Neural cell (in vitro differentiated cells): ENCODE data around the gene MAN1B1. TPM values are rescaled to one million over a fixed set of nuclear protein-coding genes. Genes with fewer than 3 reads are reported as not detected.

Source experiments
- H2AFZ ChIP-seq: fragments of 200-600, 300-800 bp; sonication (generic), shearing (Covaris generic); 2 replicates; pipeline ENCODE4 v1.6.0; 2014; ENCODE audit warnings: low read depth, mild to moderate bottlenecking, antibody characterized with exemption, low read length, moderate library complexity
- H3F3A ChIP-seq: fragments of 200-600 bp; shearing (Covaris generic); 2 replicates; pipeline ENCODE4 v1.6.1; 2016; ENCODE audit warnings: mild to moderate bottlenecking, moderate library complexity, mixed read lengths, antibody characterized with exemption, low read length; ENCODE audit not compliant: insufficient read depth, poor library complexity, severe bottlenecking
- H3K27ac ChIP-seq: fragments of 200-600, 300-800 bp; sonication (generic), shearing (Covaris generic); 2 replicates; pipeline ENCODE4 v1.5.1; 2014; ENCODE audit warnings: mild to moderate bottlenecking, low read length, moderate library complexity
- H3K27me3 ChIP-seq: fragments of 300-800, 200-600 bp; sonication (generic), shearing (Covaris generic); 2 replicates; pipeline ENCODE4 v1.6.0; 2014; ENCODE audit warnings: mild to moderate bottlenecking, low read depth, low read length, moderate library complexity; ENCODE audit not compliant: insufficient read depth
- H3K36me3 ChIP-seq: fragments of 300-800, 200-600 bp; sonication (generic), shearing (Covaris generic); 2 replicates; pipeline ENCODE4 v1.5.1; 2014; ENCODE audit warnings: mild to moderate bottlenecking, antibody characterized with exemption, low read length, moderate library complexity; ENCODE audit not compliant: insufficient read depth
- H3K4me2 ChIP-seq: fragments of 300-800, 200-600 bp; sonication (generic), shearing (Covaris generic); 2 replicates; pipeline ENCODE4 v1.6.0; 2014; ENCODE audit warnings: mild to moderate bottlenecking, low read length
- H3K4me3 ChIP-seq: fragments of 300-800, 200-600 bp; sonication (generic), shearing (Covaris generic); 2 replicates; pipeline ENCODE4 v1.5.1; 2014; ENCODE audit warnings: mild to moderate bottlenecking, low read length, moderate library complexity
- H3K79me2 ChIP-seq: fragments of 200-600 bp; shearing (Covaris generic); replicated peaks from 2 replicates; pipeline ENCODE4 v1.6.0; 2014; ENCODE audit warnings: mild to moderate bottlenecking, low read length, moderate library complexity; ENCODE audit not compliant: insufficient read depth
- H3K9ac ChIP-seq: fragments of 300-800, 200-600 bp; sonication (generic), shearing (Covaris generic); 2 replicates; pipeline ENCODE4 v1.6.1; 2016; ENCODE audit warnings: mild to moderate bottlenecking, low read length, mixed read lengths
- H3K9me2 ChIP-seq: fragments of 200-600 bp; shearing (Covaris generic); 2 replicates; pipeline ENCODE4 v1.6.1; 2016; ENCODE audit warnings: mild to moderate bottlenecking, low read length, mixed read lengths; ENCODE audit not compliant: insufficient read depth
- H3K9me3 ChIP-seq: fragments of 200-600, 300-800 bp; sonication (generic), shearing (Covaris generic); 2 replicates; pipeline ENCODE4 v1.6.1; 2016; ENCODE audit warnings: mild to moderate bottlenecking, mixed run types, low read length, moderate library complexity, mixed read lengths
- H4K20me1 ChIP-seq: fragments of 200-600 bp; shearing (Covaris generic); 2 replicates; pipeline ENCODE4 v1.6.1; 2016; ENCODE audit warnings: mild to moderate bottlenecking, mixed run types; ENCODE audit not compliant: insufficient read depth
- EP300 ChIP-seq: fragments of 450-650 bp; conservative IDR thresholded peaks from 2 replicates; pipeline ENCODE4 v1.6.1; 2014; ENCODE audit warnings: antibody characterized with exemption, mild to moderate bottlenecking, moderate library complexity; ENCODE audit not compliant: poor library complexity, severe bottlenecking
- EZH2 ChIP-seq: fragments of 200-600, 300-800 bp; shearing (Covaris generic), sonication (generic); IDR thresholded peaks from 2 replicates; pipeline ENCODE4 v1.6.1; 2014; ENCODE audit warnings: antibody characterized with exemption, low read length, borderline replicate concordance, mild to moderate bottlenecking; ENCODE audit not compliant: insufficient read depth, poor library complexity, severe bottlenecking
- MXI1 ChIP-seq: fragments of 450-650 bp; conservative IDR thresholded peaks from 2 replicates; pipeline ENCODE4 v1.6.1; 2014; ENCODE audit warnings: antibody characterized with exemption, mild to moderate bottlenecking; ENCODE audit not compliant: poor library complexity, severe bottlenecking
- POLR2AphosphoS5 ChIP-seq: IDR thresholded peaks from 2 replicates; pipeline ENCODE4 v1.6.1; 2012
- RAD21 ChIP-seq: fragments of 450-650 bp; conservative IDR thresholded peaks from 2 replicates; pipeline ENCODE4 v1.6.1; 2014; ENCODE audit warnings: antibody characterized with exemption, mild to moderate bottlenecking, moderate library complexity
- SMC3 ChIP-seq: fragments of 450-650 bp; conservative IDR thresholded peaks from 2 replicates; pipeline ENCODE4 v1.6.1; 2014; ENCODE audit warnings: antibody characterized with exemption, mild to moderate bottlenecking, moderate library complexity; ENCODE audit not compliant: poor library complexity
- TAF1 ChIP-seq: IDR thresholded peaks from 2 replicates; pipeline ENCODE4 v1.6.1; 2012; ENCODE audit warnings: low read depth
- polyA plus RNA-seq: library from polyadenylated mRNA; depleted of rRNA; stranded (reverse); fragments of >200 nt; gene quantifications from 2 replicates; pipeline ENCODE4 v1.2.3, GENCODE V29; 2014
- TF ChIP-seq, protein P1 (sequence below): IDR thresholded peaks from 2 replicates; pipeline ENCODE4 v1.6.1; 2012; ENCODE audit warnings: borderline replicate concordance
- TF ChIP-seq, protein P2 (sequence below): fragments of 450-650 bp; IDR thresholded peaks from 2 replicates; pipeline ENCODE4 v1.5.1; 2014; ENCODE audit warnings: antibody characterized with exemption, mild to moderate bottlenecking, moderate library complexity; ENCODE audit not compliant: poor library complexity, severe bottlenecking

Gene MAN1B1
- polyA plus RNA-seq, 1 donor from 2014 or later, result 72.0 TPM

DNA sequence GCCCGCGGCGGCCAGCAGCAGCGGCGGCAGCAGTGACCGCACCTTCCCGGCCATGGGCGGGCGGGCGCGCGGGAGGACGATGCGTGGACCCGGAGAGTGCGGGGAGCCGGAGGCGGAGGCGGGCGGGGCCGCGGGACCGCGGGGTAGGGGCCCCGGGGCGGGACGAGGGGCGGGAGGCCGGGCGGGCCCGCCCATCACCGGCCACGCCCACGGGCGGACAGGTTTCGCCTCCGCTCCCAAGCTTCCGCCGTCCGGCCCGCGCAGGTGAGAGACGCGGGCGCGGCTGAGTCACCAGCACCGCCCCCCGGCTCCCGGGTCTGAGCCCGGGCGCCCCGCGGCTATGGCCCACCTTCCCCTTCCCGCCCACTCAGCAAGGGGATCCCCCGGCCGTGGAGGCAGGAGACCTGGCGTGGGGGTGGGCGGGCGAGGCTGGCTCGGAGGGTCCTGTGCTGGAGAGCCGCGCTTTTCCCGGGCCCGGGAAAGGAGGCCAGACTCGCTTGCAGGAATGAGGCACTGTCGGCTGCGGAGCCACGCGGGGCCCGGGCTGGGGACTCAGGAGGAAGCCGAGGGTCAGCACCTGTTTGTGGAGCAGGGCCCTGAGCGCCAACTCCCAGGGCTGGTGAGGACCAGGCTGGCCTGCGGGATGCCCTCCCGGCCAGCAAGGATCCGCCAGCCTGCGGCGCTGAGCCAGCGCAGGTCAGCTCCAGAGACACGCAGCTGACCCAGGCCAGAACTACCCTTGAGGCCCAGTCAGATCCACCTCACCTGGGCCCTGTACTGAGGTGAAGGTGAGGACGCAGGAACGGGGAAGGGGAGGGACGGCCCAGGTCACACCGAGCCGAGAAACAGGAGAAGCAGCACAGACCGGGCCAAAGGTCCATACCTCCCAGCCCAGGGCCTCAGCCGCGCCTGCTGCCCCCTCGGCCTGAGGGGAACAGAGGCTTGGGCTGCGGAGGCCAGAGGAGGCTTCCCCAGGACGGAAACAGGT is 32.5 kb upstream of the MAN1B1 start, which contains the start of gene ENTPD2:
Gene ENTPD2 (minus strand): TSS at position 118 of the 988 bp plus-strand sequence. CDS start 64 bp downstream, at position 54.
- H2AFZ ChIP-seq, result no peak within 1 kb of the TSS
- no peaks in the 10 kb centered on the region for H3K79me2 ChIP-seq
- H3K9me3 ChIP-seq, result no peaks in the 10 kb centered on the region
- no peak within 1 kb of the TSS for H3K9ac ChIP-seq
- no peak within 1 kb of the TSS for H3K27ac ChIP-seq
- peak within 1 kb of the TSS; percentile 46 for H3K4me3 ChIP-seq
- H3K4me2 ChIP-seq, result no peak within 1 kb of the TSS
- H4K20me1 ChIP-seq, result no peaks in the 10 kb centered on the region
- peaks cover 64% of the 10 kb centered on the region for H3K27me3 ChIP-seq
- no peaks in the 10 kb centered on the region for H3K9me2 ChIP-seq
- no peak for TF ChIP-seq TAF1
- TF ChIP-seq EZH2, result no peak
- TF ChIP-seq, protein P1, sequence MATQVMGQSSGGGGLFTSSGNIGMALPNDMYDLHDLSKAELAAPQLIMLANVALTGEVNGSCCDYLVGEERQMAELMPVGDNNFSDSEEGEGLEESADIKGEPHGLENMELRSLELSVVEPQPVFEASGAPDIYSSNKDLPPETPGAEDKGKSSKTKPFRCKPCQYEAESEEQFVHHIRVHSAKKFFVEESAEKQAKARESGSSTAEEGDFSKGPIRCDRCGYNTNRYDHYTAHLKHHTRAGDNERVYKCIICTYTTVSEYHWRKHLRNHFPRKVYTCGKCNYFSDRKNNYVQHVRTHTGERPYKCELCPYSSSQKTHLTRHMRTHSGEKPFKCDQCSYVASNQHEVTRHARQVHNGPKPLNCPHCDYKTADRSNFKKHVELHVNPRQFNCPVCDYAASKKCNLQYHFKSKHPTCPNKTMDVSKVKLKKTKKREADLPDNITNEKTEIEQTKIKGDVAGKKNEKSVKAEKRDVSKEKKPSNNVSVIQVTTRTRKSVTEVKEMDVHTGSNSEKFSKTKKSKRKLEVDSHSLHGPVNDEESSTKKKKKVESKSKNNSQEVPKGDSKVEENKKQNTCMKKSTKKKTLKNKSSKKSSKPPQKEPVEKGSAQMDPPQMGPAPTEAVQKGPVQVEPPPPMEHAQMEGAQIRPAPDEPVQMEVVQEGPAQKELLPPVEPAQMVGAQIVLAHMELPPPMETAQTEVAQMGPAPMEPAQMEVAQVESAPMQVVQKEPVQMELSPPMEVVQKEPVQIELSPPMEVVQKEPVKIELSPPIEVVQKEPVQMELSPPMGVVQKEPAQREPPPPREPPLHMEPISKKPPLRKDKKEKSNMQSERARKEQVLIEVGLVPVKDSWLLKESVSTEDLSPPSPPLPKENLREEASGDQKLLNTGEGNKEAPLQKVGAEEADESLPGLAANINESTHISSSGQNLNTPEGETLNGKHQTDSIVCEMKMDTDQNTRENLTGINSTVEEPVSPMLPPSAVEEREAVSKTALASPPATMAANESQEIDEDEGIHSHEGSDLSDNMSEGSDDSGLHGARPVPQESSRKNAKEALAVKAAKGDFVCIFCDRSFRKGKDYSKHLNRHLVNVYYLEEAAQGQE, result no peak
- no peak for TF ChIP-seq SMC3
- no peak for TF ChIP-seq MXI1
- no peak for TF ChIP-seq RAD21
- TF ChIP-seq, protein P2, sequence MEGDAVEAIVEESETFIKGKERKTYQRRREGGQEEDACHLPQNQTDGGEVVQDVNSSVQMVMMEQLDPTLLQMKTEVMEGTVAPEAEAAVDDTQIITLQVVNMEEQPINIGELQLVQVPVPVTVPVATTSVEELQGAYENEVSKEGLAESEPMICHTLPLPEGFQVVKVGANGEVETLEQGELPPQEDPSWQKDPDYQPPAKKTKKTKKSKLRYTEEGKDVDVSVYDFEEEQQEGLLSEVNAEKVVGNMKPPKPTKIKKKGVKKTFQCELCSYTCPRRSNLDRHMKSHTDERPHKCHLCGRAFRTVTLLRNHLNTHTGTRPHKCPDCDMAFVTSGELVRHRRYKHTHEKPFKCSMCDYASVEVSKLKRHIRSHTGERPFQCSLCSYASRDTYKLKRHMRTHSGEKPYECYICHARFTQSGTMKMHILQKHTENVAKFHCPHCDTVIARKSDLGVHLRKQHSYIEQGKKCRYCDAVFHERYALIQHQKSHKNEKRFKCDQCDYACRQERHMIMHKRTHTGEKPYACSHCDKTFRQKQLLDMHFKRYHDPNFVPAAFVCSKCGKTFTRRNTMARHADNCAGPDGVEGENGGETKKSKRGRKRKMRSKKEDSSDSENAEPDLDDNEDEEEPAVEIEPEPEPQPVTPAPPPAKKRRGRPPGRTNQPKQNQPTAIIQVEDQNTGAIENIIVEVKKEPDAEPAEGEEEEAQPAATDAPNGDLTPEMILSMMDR, result no peak
- TF ChIP-seq POLR2AphosphoS5, result no peak
- TF ChIP-seq EP300, result no peak
- H3K36me3 ChIP-seq, result no peaks in the 10 kb centered on the region
- H3F3A ChIP-seq, result no peaks in the 10 kb centered on the region

DNA sequence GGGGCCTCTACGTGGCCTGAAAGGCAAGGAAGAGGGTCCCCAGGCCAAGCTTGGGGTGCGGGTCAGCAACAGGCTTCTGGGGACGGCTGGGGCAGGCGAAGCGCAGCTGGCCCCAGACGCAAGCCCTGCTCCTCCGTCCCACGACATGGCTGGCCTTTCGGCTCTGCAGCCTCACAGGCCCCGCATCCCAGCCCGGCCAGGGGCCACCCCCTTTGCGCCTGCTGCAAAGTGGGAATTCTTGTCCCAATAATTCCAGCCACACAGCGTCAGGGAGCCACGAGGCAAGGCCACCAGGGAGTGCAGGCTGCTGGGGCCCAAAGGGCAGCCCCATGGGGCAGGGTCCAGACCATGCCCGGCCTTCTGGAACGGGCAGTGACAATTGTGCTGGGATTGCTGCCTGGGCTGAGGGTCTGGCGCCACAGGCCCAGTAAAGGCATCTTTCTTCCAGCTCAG is 31.8 kb upstream of the MAN1B1 start:
- no peak overlapping the region for H3K27ac ChIP-seq
- TF ChIP-seq, protein P1, result no peak
- TF ChIP-seq, protein P2, result no peak
- TF ChIP-seq EP300 (no peak), SMC3 (no peak), EZH2 (no peak)

More for the DNA sequence above, 31.8 kb upstream of the MAN1B1 start:
- Histone ChIP-seq H3K4me2 (no peak overlapping the region), H2AFZ (no peak overlapping the region), H3K27me3 (peaks cover 57% of the 10 kb centered on the region), H4K20me1 (no peaks in the 10 kb centered on the region), H3F3A (no peaks in the 10 kb centered on the region), H3K36me3 (no peaks in the 10 kb centered on the region), H3K9me3 (no peaks in the 10 kb centered on the region), H3K9me2 (no peaks in the 10 kb centered on the region), H3K79me2 (no peaks in the 10 kb centered on the region), H3K9ac (no peak overlapping the region), H3K4me3 (no peak overlapping the region)
